Measurements from ENCODE around the gene DTX1.

The DTX1 gene

GRCh38 chr12:113022563-113023297 lies 33.8 kb upstream of the DTX1 start:
- Histone ChIP-seq H3K9ac (ENCODE audit: insufficient read length, low read depth) (no peak overlapping the region), H3K4me1 (ENCODE audit: insufficient read depth, insufficient read length) (peaks cover 3% of the 10 kb centered on the region), H3K4me3 (ENCODE audit: insufficient read length, low read depth) (no peak overlapping the region), H3K27me3 (ENCODE audit: insufficient read depth, insufficient read length) (no peaks in the 10 kb centered on the region), H3K9me3 (ENCODE audit: insufficient read depth, low read length) (no peaks in the 10 kb centered on the region; the same call in 1 of the 2 replicates), H3K36me3 (ENCODE audit: insufficient read depth, insufficient read length, low read length) (no peaks in the 10 kb centered on the region)
- no peak for DNase-seq (ENCODE audit: low read depth, low spot score)
- TF ChIP-seq ZNF274 (IDR thresholded peaks at IDR 0.05; ENCODE audit: low read depth, low read length): no peak

- TF ChIP-seq YY1 (IDR thresholded peaks at IDR 0.05; ENCODE audit: insufficient read depth, insufficient read length): no peak
- TF ChIP-seq SUZ12 (IDR thresholded peaks at IDR 0.05; ENCODE audit: extremely low read depth, insufficient read depth, insufficient read length): no peak
- TF ChIP-seq ZNF274 (IDR thresholded peaks at IDR 0.05; ENCODE audit: low read depth, low read length): no peak
- H3K4me3 ChIP-seq (ENCODE audit: insufficient read length, low read depth): no peak overlapping the region
- no peaks in the 10 kb centered on the region; the same call in 1 of the 2 replicates for H3K9me3 ChIP-seq (ENCODE audit: insufficient read depth, low read length)
- H3K27me3 ChIP-seq (ENCODE audit: insufficient read depth, insufficient read length): no peaks in the 10 kb centered on the region
- no peaks in the 10 kb centered on the region for H3K36me3 ChIP-seq (ENCODE audit: insufficient read depth, insufficient read length, low read length)
- H3K4me1 ChIP-seq (ENCODE audit: insufficient read depth, insufficient read length): peaks cover 3% of the 10 kb centered on the region
- DNase-seq (ENCODE audit: low read depth, low spot score): no peak
- no peak overlapping the region for H3K9ac ChIP-seq (ENCODE audit: insufficient read length, low read depth)
These were observed 28.8 kb upstream of the DTX1 start for GRCh38 chr12:113027726-113028125.

- Histone ChIP-seq H3K9ac (ENCODE audit: insufficient read length, low read depth) (no peak overlapping the region), H3K4me1 (ENCODE audit: insufficient read depth, insufficient read length) (peaks cover 3% of the 10 kb centered on the region), H3K9me3 (ENCODE audit: insufficient read depth, low read length) (no peaks in the 10 kb centered on the region; the same call in 1 of the 2 replicates), H3K27me3 (ENCODE audit: insufficient read depth, insufficient read length) (no peaks in the 10 kb centered on the region), H3K36me3 (ENCODE audit: insufficient read depth, insufficient read length, low read length) (no peaks in the 10 kb centered on the region), H3K4me3 (ENCODE audit: insufficient read length, low read depth) (no peak overlapping the region)
- peak; percentile 73 for DNase-seq (ENCODE audit: low read depth, low spot score)
- TF ChIP-seq SUZ12 (IDR thresholded peaks at IDR 0.05; ENCODE audit: extremely low read depth, insufficient read depth, insufficient read length) (no peak), YY1 (IDR thresholded peaks at IDR 0.05; ENCODE audit: insufficient read depth, insufficient read length) (no peak), ZNF274 (IDR thresholded peaks at IDR 0.05; ENCODE audit: low read depth, low read length) (no peak)
These were observed 25.5 kb upstream of the DTX1 start for GRCh38 chr12:113030875-113031525.

GRCh38 chr12:113039911-113040445 lies 16.6 kb upstream of the DTX1 start:
- H3K27me3 ChIP-seq (ENCODE audit: insufficient read depth, insufficient read length): peaks cover 14% of the 10 kb centered on the region
- H3K4me1 ChIP-seq (ENCODE audit: insufficient read depth, insufficient read length): peaks cover 3% of the 10 kb centered on the region
- no peaks in the 10 kb centered on the region for H3K36me3 ChIP-seq (ENCODE audit: insufficient read depth, insufficient read length, low read length)
- H3K4me3 ChIP-seq (ENCODE audit: insufficient read length, low read depth): no peak overlapping the region
- DNase-seq (ENCODE audit: low read depth, low spot score): no peak
- TF ChIP-seq ZNF274 (IDR thresholded peaks at IDR 0.05; ENCODE audit: low read depth, low read length) (no peak), YY1 (IDR thresholded peaks at IDR 0.05; ENCODE audit: insufficient read depth, insufficient read length) (no peak), SUZ12 (IDR thresholded peaks at IDR 0.05; ENCODE audit: extremely low read depth, insufficient read depth, insufficient read length) (no peak)
- no peaks in the 10 kb centered on the region for H3K9me3 ChIP-seq (ENCODE audit: insufficient read depth, low read length)
- no peak overlapping the region for H3K9ac ChIP-seq (ENCODE audit: insufficient read length, low read depth)

GRCh38 chr12:113040722-113041171 lies 15.8 kb upstream of the DTX1 start:
- peaks cover 22% of the 10 kb centered on the region for H3K27me3 ChIP-seq (ENCODE audit: insufficient read depth, insufficient read length)
- no peak overlapping the region for H3K9ac ChIP-seq (ENCODE audit: insufficient read length, low read depth)
- no peak for DNase-seq (ENCODE audit: low read depth, low spot score)
- H3K9me3 ChIP-seq (ENCODE audit: insufficient read depth, low read length): no peaks in the 10 kb centered on the region
- TF ChIP-seq YY1 (IDR thresholded peaks at IDR 0.05; ENCODE audit: insufficient read depth, insufficient read length) (no peak), SUZ12 (IDR thresholded peaks at IDR 0.05; ENCODE audit: extremely low read depth, insufficient read depth, insufficient read length) (no peak)
- peaks cover 3% of the 10 kb centered on the region for H3K4me1 ChIP-seq (ENCODE audit: insufficient read depth, insufficient read length)
- no peaks in the 10 kb centered on the region for H3K36me3 ChIP-seq (ENCODE audit: insufficient read depth, insufficient read length, low read length)
- H3K4me3 ChIP-seq (ENCODE audit: insufficient read length, low read depth): no peak overlapping the region

GRCh38 chr12:113041560-113041959 lies 15.0 kb upstream of the DTX1 start:
- no peaks in the 10 kb centered on the region for H3K9me3 ChIP-seq (ENCODE audit: insufficient read depth, low read length)

GRCh38 chr12:113043240-113043639 lies 13.3 kb upstream of the DTX1 start:
- H3K4me3 ChIP-seq (ENCODE audit: insufficient read length, low read depth): no peak overlapping the region
- peaks cover 39% of the 10 kb centered on the region for H3K27me3 ChIP-seq (ENCODE audit: insufficient read depth, insufficient read length)
- peaks cover 3% of the 10 kb centered on the region for H3K4me1 ChIP-seq (ENCODE audit: insufficient read depth, insufficient read length)
- H3K36me3 ChIP-seq (ENCODE audit: insufficient read depth, insufficient read length, low read length): no peaks in the 10 kb centered on the region
- TF ChIP-seq SUZ12 (IDR thresholded peaks at IDR 0.05; ENCODE audit: extremely low read depth, insufficient read depth, insufficient read length) (no peak), YY1 (IDR thresholded peaks at IDR 0.05; ENCODE audit: insufficient read depth, insufficient read length) (no peak), ZNF274 (IDR thresholded peaks at IDR 0.05; ENCODE audit: low read depth, low read length) (no peak)
- DNase-seq (ENCODE audit: low read depth, low spot score): no peak
- no peaks in the 10 kb centered on the region for H3K9me3 ChIP-seq (ENCODE audit: insufficient read depth, low read length)
- no peak overlapping the region for H3K9ac ChIP-seq (ENCODE audit: insufficient read length, low read depth)

More at GRCh38 chr12:113041560-113041959, 15.0 kb upstream of the DTX1 start:
- Histone ChIP-seq H3K4me1 (ENCODE audit: insufficient read depth, insufficient read length) (peaks cover 3% of the 10 kb centered on the region), H3K27me3 (ENCODE audit: insufficient read depth, insufficient read length) (peaks cover 29% of the 10 kb centered on the region), H3K36me3 (ENCODE audit: insufficient read depth, insufficient read length, low read length) (no peaks in the 10 kb centered on the region), H3K4me3 (ENCODE audit: insufficient read length, low read depth) (no peak overlapping the region), H3K9ac (ENCODE audit: insufficient read length, low read depth) (no peak overlapping the region)
- TF ChIP-seq SUZ12 (IDR thresholded peaks at IDR 0.05; ENCODE audit: extremely low read depth, insufficient read depth, insufficient read length) (no peak), YY1 (IDR thresholded peaks at IDR 0.05; ENCODE audit: insufficient read depth, insufficient read length) (no peak), ZNF274 (IDR thresholded peaks at IDR 0.05; ENCODE audit: low read depth, low read length) (no peak)
- DNase-seq (ENCODE audit: low read depth, low spot score): no peak

Measured in NT2/D1 (cell line).